ENCODE measurements around the gene TNFAIP8. TPM values are rescaled to one million over a fixed set of nuclear protein-coding genes. Genes with fewer than 3 reads are reported as not detected.

TNFAIP8 gene
- total RNA-seq, 1 experiment from 2014 or later: 7.3 TPM

- no peak overlapping the region for H2BK5ac ChIP-seq (ENCODE audit: insufficient read length, low read length)
- no peak overlapping the region for H2BK20ac ChIP-seq (ENCODE audit: low read depth, low read length, poor library complexity, severe bottlenecking)
- no peak overlapping the region for H2BK120ac ChIP-seq (ENCODE audit: low read depth, low read length, poor library complexity, severe bottlenecking)
- H2AK5ac ChIP-seq (ENCODE audit: insufficient read length, low read length): no peak overlapping the region
- no peaks in the 10 kb centered on the region for H3K27me3 ChIP-seq (ENCODE audit: insufficient read depth, low read length)
- H4K5ac ChIP-seq (ENCODE audit: insufficient read length, low read depth, low read length): no peak overlapping the region
- H3K9ac ChIP-seq (ENCODE audit: extremely low read depth, insufficient read length, low read length): no peak overlapping the region
- H4K8ac ChIP-seq (replicated peaks; ENCODE audit: insufficient read length, low read depth, low read length): no peak overlapping the region
- H3K14ac ChIP-seq (ENCODE audit: insufficient read depth, low read length): no peak overlapping the region
- H3T11ph ChIP-seq (ENCODE audit: low read length): no peak overlapping the region
- H3K4ac ChIP-seq (ENCODE audit: low read depth, low read length): no peak overlapping the region
- Mint-ChIP-seq H3K9me3 (peaks cover 0 to 2% of the 10 kb centered on the region in 2 experiments; a peak in 3 of 5 replicates), H3K4me3 (no peak overlapping the region), H3K27me3 (ENCODE audit: low read depth) (no peaks in the 10 kb centered on the region), H3K4me1 (peaks cover 22 to 29% of the 10 kb centered on the region in 2 experiments), H3K27ac (no peak overlapping the region), H3K36me3 (ENCODE audit: insufficient read depth in 1 of 3, low read depth in 3 of 3) (no peaks in the 10 kb centered on the region; a peak in 1 of 7 replicates)
- H3K4me2 ChIP-seq (ENCODE audit: insufficient read depth, insufficient read length, low read length): no peak overlapping the region
- H3K18ac ChIP-seq (ENCODE audit: insufficient read length, low read depth, low read length): no peak overlapping the region
- no peak overlapping the region for H3K23ac ChIP-seq (ENCODE audit: insufficient read length, low read depth, low read length)
- no peak overlapping the region for H3K27ac ChIP-seq (ENCODE audit: insufficient read length, low read depth, low read length)
- no peak overlapping the region for H3K56ac ChIP-seq (ENCODE audit: insufficient read length, low read depth, low read length)
- no peak for DNase-seq
- H3K9me3 ChIP-seq (ENCODE audit: control insufficient read depth, low read depth, low read length): no peaks in the 10 kb centered on the region
- no peaks in the 10 kb centered on the region for H3K79me1 ChIP-seq (ENCODE audit: insufficient read depth, low read depth, low read length, poor library complexity, severe bottlenecking)
- H2AFZ ChIP-seq (ENCODE audit: low read length): no peak overlapping the region
- no peak overlapping the region for H2BK15ac ChIP-seq (ENCODE audit: low read depth, low read length)
- WGBS (ENCODE audit: extremely low coverage, insufficient read length, low lambda C conversion rate): no CpG with 5 or more reads among the region's 12 CpGs
- no peak overlapping the region for H2BK12ac ChIP-seq (ENCODE audit: insufficient read length, low read depth, low read length)
- no peaks in the 10 kb centered on the region for H4K20me1 ChIP-seq (ENCODE audit: control insufficient read depth, insufficient read depth, insufficient read length)
- no peak overlapping the region for H4K91ac ChIP-seq (ENCODE audit: insufficient read length, low read depth, low read length)
- no peak for TF ChIP-seq CTCF (conservative IDR thresholded peaks at IDR 0.05)
- no peaks in the 10 kb centered on the region for H3K79me2 ChIP-seq (ENCODE audit: insufficient read depth, low read length)
- H3K4me1 ChIP-seq (ENCODE audit: insufficient read depth, low read length): peaks cover 7% of the 10 kb centered on the region; the same call in 1 of the 2 replicates
- no peaks in the 10 kb centered on the region for H3K23me2 ChIP-seq (ENCODE audit: insufficient read length, low read depth, low read length, poor library complexity, severe bottlenecking)
These were observed 43.1 kb downstream of the TNFAIP8 start for GRCh38 chr5:119398727-119399466.

Data from H9 (cell line).